Astrocyte (in vitro differentiated cells and primary cell): ENCODE measurements around the gene DNASE1L3. TPM values are rescaled to one million over a fixed set of nuclear protein-coding genes. Genes with fewer than 3 reads are reported as not detected.
A peak's percentile ranks its signal among the peaks of the same experiment; 100 is the strongest.

Experiments
- DNase-seq: peaks from one replicate; pipeline ENCODE4 v3.0.0-alpha.2; 2010; ENCODE audit warnings: low read depth
- FAIRE-seq: peaks from 2 replicates; lab custom pipeline; 2011; peaks lifted over from hg19 to GRCh38; lab: Jason Lieb, UNC
- H2AFZ ChIP-seq: 2 replicates; pipeline ENCODE4 v1.6.0; 2012; ENCODE audit warnings: low read depth, low read length, inconsistent platforms
- H3K27ac ChIP-seq: 2 replicates; pipeline ENCODE4 v1.5.1; 2011; ENCODE audit warnings: low read depth, low read length, inconsistent platforms
- H3K27me3 ChIP-seq: 2 replicates; pipeline ENCODE4 v1.6.0; 2011; ENCODE audit warnings: low read length, inconsistent platforms; ENCODE audit not compliant: insufficient read depth
- H3K36me3 ChIP-seq: 2 replicates; pipeline ENCODE4 v1.5.1; 2011; ENCODE audit warnings: low read length, inconsistent platforms; ENCODE audit not compliant: insufficient read depth
- H3K4me1 ChIP-seq: 2 replicates; pipeline ENCODE4 v1.5.1; 2011; ENCODE audit warnings: low read length, inconsistent platforms; ENCODE audit not compliant: insufficient read depth
- H3K4me2 ChIP-seq: 2 replicates; pipeline ENCODE4 v1.6.0; 2012; ENCODE audit warnings: low read length, inconsistent platforms
- H3K4me3 ChIP-seq: 2 replicates; pipeline ENCODE4 v1.5.1; 2011; ENCODE audit warnings: low read depth, mild to moderate bottlenecking, low read length, inconsistent platforms; ENCODE audit not compliant: insufficient read depth
- H3K79me2 ChIP-seq: 2 replicates; pipeline ENCODE4 v1.6.0; 2012; ENCODE audit warnings: mild to moderate bottlenecking, low read length, inconsistent platforms; ENCODE audit not compliant: insufficient read depth
- H3K9ac ChIP-seq: 2 replicates; pipeline ENCODE4 v1.6.0; 2012; ENCODE audit warnings: mild to moderate bottlenecking, low read length, inconsistent platforms
- H3K9me3 ChIP-seq: 2 replicates; pipeline ENCODE4 v1.5.1; 2012; ENCODE audit warnings: low read depth, mild to moderate bottlenecking, low read length, inconsistent platforms; ENCODE audit not compliant: insufficient read depth
- H4K20me1 ChIP-seq: 2 replicates; pipeline ENCODE4 v1.6.0; 2012; ENCODE audit warnings: low read length, inconsistent platforms; ENCODE audit not compliant: insufficient read depth
- H3K27ac Mint-ChIP-seq: one replicate; pipeline ENCODE4 v1.8.0; 2021; ENCODE audit warnings: mild to moderate bottlenecking, mixed read lengths; ENCODE audit not compliant: unreplicated experiment
- H3K27me3 Mint-ChIP-seq: one replicate; pipeline ENCODE4 v1.8.0; 2021; ENCODE audit warnings: low read depth, mixed read lengths; ENCODE audit not compliant: unreplicated experiment
- H3K36me3 Mint-ChIP-seq: one replicate; pipeline ENCODE4 v1.8.0; 2021; ENCODE audit warnings: low read depth, mixed read lengths; ENCODE audit not compliant: unreplicated experiment
- H3K4me1 Mint-ChIP-seq: one replicate; pipeline ENCODE4 v1.8.0; 2021; ENCODE audit warnings: low read depth, mixed read lengths; ENCODE audit not compliant: unreplicated experiment
- H3K4me3 Mint-ChIP-seq: one replicate; pipeline ENCODE4 v1.8.0; 2021; ENCODE audit warnings: mild to moderate bottlenecking, moderate library complexity, mixed read lengths; ENCODE audit not compliant: unreplicated experiment
- H3K9me3 Mint-ChIP-seq: one replicate; pipeline ENCODE4 v1.8.0; 2021; ENCODE audit warnings: mild to moderate bottlenecking, mixed read lengths; ENCODE audit not compliant: unreplicated experiment
- CTCF ChIP-seq: IDR thresholded peaks from 2 replicates; pipeline ENCODE4 v1.5.1; 2011; ENCODE audit warnings: low read depth, mild to moderate bottlenecking, inconsistent platforms, low read length, moderate library complexity; ENCODE audit not compliant: insufficient read depth
- EZH2 ChIP-seq: IDR thresholded peaks from 2 replicates; pipeline ENCODE4 v1.6.1; 2012; ENCODE audit warnings: mild to moderate bottlenecking, low read length, inconsistent platforms; ENCODE audit not compliant: insufficient read depth
- total RNA-seq: library from RNA; stranded (reverse); gene quantifications from 2 replicates; pipeline ENCODE4 v1.2.1, GENCODE V29; 2021

DNASE1L3 gene
- total RNA-seq, 1 donor from 2014 or later: not detected

- Histone ChIP-seq H2AFZ (no peak overlapping the region), H3K4me2 (no peak overlapping the region), H3K27ac (no peak overlapping the region), H3K4me1 (peaks cover 11% of the 10 kb centered on the region), H3K27me3 (peaks cover 11% of the 10 kb centered on the region), H4K20me1 (no peaks in the 10 kb centered on the region), H3K79me2 (no peaks in the 10 kb centered on the region), H3K36me3 (no peaks in the 10 kb centered on the region), H3K4me3 (no peak overlapping the region), H3K9ac (no peak overlapping the region), H3K9me3 (no peaks in the 10 kb centered on the region)
- Mint-ChIP-seq H3K27ac (no peak overlapping the region), H3K27me3 (peaks cover 38% of the 10 kb centered on the region), H3K9me3 (no peaks in the 10 kb centered on the region), H3K36me3 (no peaks in the 10 kb centered on the region), H3K4me3 (no peak overlapping the region), H3K4me1 (no peaks in the 10 kb centered on the region)
- no peak for FAIRE-seq
- no peak for TF ChIP-seq CTCF
- no peak for TF ChIP-seq EZH2
- no peak for DNase-seq
These were observed 839 bp downstream of the DNASE1L3 start for GRCh38 chr3:58209933-58210332.

GRCh38 chr3:58207954-58208353 is 2.8 kb downstream of the DNASE1L3 start:
- H3K27me3 Mint-ChIP-seq: peaks cover 28% of the 10 kb centered on the region
- no peak for FAIRE-seq
- peak overlapping the region; percentile 26 for H3K27ac Mint-ChIP-seq

More at GRCh38 chr3:58207954-58208353, 2.8 kb downstream of the DNASE1L3 start:
- Mint-ChIP-seq H3K9me3 (no peaks in the 10 kb centered on the region), H3K4me3 (no peak overlapping the region), H3K36me3 (no peaks in the 10 kb centered on the region), H3K4me1 (peaks cover 4% of the 10 kb centered on the region)
- H3K36me3 ChIP-seq: no peaks in the 10 kb centered on the region
- DNase-seq: no peak
- H2AFZ ChIP-seq: no peak overlapping the region
- no peak overlapping the region for H3K9ac ChIP-seq
- H3K4me2 ChIP-seq: no peak overlapping the region
- H3K9me3 ChIP-seq: no peaks in the 10 kb centered on the region
- H3K27ac ChIP-seq: no peak overlapping the region
- no peak for TF ChIP-seq EZH2
- TF ChIP-seq CTCF: no peak
- no peaks in the 10 kb centered on the region for H3K27me3 ChIP-seq
- no peaks in the 10 kb centered on the region for H3K79me2 ChIP-seq
- H3K4me3 ChIP-seq: no peak overlapping the region
- no peaks in the 10 kb centered on the region for H4K20me1 ChIP-seq
- H3K4me1 ChIP-seq: peaks cover 11% of the 10 kb centered on the region
